Measurements from ENCODE around the gene MAGEC3. TPM values are rescaled to one million over a fixed set of nuclear protein-coding genes. Genes with fewer than 3 reads are reported as not detected.

The MAGEC3 gene, protein sequence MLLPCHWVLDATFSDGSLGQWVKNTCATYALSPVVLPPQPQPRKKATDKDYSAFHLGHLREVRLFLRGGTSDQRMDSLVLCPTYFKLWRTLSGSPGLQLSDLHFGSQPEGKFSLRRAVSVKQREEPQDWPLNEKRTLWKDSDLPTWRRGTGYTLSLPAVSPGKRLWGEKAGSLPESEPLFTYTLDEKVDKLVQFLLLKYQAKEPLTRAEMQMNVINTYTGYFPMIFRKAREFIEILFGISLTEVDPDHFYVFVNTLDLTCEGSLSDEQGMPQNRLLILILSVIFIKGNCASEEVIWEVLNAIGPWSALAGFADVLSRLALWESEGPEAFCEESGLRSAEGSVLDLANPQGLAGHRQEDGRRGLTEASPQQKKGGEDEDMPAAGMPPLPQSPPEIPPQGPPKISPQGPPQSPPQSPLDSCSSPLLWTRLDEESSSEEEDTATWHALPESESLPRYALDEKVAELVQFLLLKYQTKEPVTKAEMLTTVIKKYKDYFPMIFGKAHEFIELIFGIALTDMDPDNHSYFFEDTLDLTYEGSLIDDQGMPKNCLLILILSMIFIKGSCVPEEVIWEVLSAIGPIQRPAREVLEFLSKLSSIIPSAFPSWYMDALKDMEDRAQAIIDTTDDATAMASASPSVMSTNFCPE
- polyA plus RNA-seq, result not detected
- long read RNA-seq, donor 1, result 0 reads
- long read RNA-seq, donor 2, result 0 reads
- long read RNA-seq, donor 3, result 0 reads
- long read RNA-seq, donor 4, result 0 reads
- long read RNA-seq, donor 5, result 0 reads
- long read RNA-seq, donor 6, result 0 reads
- long read RNA-seq, donor 7, result 0 reads
- long read RNA-seq, donor 8, result 0 reads
- long read RNA-seq, donor 9, result 0 reads
- long read RNA-seq, donor 10, result 0 reads

DNA sequence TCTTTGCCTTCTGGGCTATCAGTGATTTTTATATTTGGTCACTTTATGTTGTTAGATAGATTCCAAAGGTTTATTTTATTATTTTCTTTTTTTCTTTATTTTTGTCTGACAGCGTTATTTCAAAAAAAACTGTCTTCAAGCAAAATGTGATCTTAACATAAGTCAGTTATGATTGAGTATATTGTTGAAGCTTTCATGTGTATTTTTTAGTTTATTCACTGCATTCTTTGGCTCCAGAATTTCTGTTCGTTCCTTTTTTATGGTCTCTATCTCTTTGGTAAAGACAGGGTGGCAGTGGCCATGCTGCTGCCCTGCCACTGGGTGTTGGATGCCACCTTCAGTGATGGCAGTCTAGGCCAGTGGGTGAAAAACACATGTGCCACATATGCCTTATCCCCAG is at the start of gene MAGEC3:
MAGEC3 (plus strand) TSS at position 301 of the 400 bp plus-strand sequence; CDS start at position 301, 0 bp downstream.
- Histone ChIP-seq H3K27me3 (ENCODE audit: control insufficient read depth in 3 of 3, insufficient read depth in 3 of 3, low read length in 3 of 3) (no peaks in the 10 kb centered on the region), H3K36me3 (ENCODE audit: control insufficient read depth in 3 of 3, insufficient read depth in 2 of 3, low read depth in 1 of 3, low read length in 3 of 3) (no peaks in the 10 kb centered on the region), H3K9me3 (ENCODE audit: control insufficient read depth in 2 of 2, insufficient read depth in 1 of 2, low read depth in 1 of 2, low read length in 1 of 2) (peaks cover 0 to 11% of the 10 kb centered on the region in 2 donors), H3K4me3 (ENCODE audit: low read depth in 1 of 3, low read length in 3 of 3) (no peak within 1 kb of the TSS), H3K4me1 (ENCODE audit: control insufficient read depth in 3 of 3, insufficient read depth in 2 of 3, low read depth in 1 of 3, low read length in 2 of 3) (no peaks in the 10 kb centered on the region), H3K27ac (ENCODE audit: low read depth in 1 of 3, low read length in 2 of 3) (no peak within 1 kb of the TSS)
- FAIRE-seq (no peak), DNase-seq (no peak)
- WGBS, 3 donors, result 78 to 88% (median 82%) methylated on average over 2 of the region's 2 CpGs

DNA sequence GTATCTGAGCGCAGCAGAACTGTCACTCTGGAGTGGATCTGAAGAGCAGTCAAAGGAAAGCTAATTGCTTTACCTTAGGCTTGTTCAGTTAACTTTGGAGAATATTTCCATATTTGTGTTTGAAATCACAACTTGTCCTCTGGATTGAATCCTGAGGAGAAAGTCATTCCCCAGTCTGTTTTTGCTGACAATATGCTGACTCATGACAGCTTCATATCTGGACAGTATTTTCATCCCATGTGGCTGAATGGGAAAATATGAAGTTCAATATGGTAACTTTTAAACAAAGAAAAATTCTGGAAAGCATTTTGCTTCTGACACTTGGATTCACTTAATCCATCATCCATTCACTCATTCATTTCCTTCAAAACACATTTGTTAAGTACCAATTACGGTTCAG is 46.3 kb upstream of the MAGEC3 start:
- no peaks in the 10 kb centered on the region for H3K4me1 ChIP-seq (ENCODE audit: control insufficient read depth in 3 of 3, insufficient read depth in 2 of 3, low read depth in 1 of 3, low read length in 2 of 3)
- H3K4me3 ChIP-seq (ENCODE audit: low read depth in 1 of 3, low read length in 3 of 3), result no peak overlapping the region
- H3K9me3 ChIP-seq (ENCODE audit: control insufficient read depth in 2 of 2, insufficient read depth in 1 of 2, low read depth in 1 of 2, low read length in 1 of 2), result peaks cover 0 to 2% of the 10 kb centered on the region in 2 donors
- no peak for FAIRE-seq
- no peak overlapping the region for H3K27ac ChIP-seq (ENCODE audit: low read depth in 1 of 3, low read length in 2 of 3)
- 82 to 89% (median 88%) methylated on average over 2 of the region's 2 CpGs for WGBS, 3 donors
- no peaks in the 10 kb centered on the region for H3K27me3 ChIP-seq (ENCODE audit: control insufficient read depth in 3 of 3, insufficient read depth in 3 of 3, low read length in 3 of 3)
- DNase-seq, result no peak
- no peaks in the 10 kb centered on the region for H3K36me3 ChIP-seq (ENCODE audit: control insufficient read depth in 3 of 3, insufficient read depth in 2 of 3, low read depth in 1 of 3, low read length in 3 of 3)

- DNase-seq, result no peak
- 32 to 69% (median 43%) methylated on average over 1 of the region's 1 CpG for WGBS, 3 donors
- H3K4me3 ChIP-seq (ENCODE audit: low read depth in 1 of 3, low read length in 3 of 3), result no peak overlapping the region
- H3K9me3 ChIP-seq (ENCODE audit: control insufficient read depth in 2 of 2, insufficient read depth in 1 of 2, low read depth in 1 of 2, low read length in 1 of 2), result no peaks in the 10 kb centered on the region
- no peaks in the 10 kb centered on the region for H3K4me1 ChIP-seq (ENCODE audit: control insufficient read depth in 3 of 3, insufficient read depth in 2 of 3, low read depth in 1 of 3, low read length in 2 of 3)
- no peak overlapping the region for H3K27ac ChIP-seq (ENCODE audit: low read depth in 1 of 3, low read length in 2 of 3)
- H3K27me3 ChIP-seq (ENCODE audit: control insufficient read depth in 3 of 3, insufficient read depth in 3 of 3, low read length in 3 of 3), result no peaks in the 10 kb centered on the region
- FAIRE-seq, result no peak
- no peaks in the 10 kb centered on the region for H3K36me3 ChIP-seq (ENCODE audit: control insufficient read depth in 3 of 3, insufficient read depth in 2 of 3, low read depth in 1 of 3, low read length in 3 of 3)
Measured at GRCh38 chrX:141811438-141811837, 26.7 kb upstream of the MAGEC3 start.

GRCh38 chrX:141814213-141814857 is 23.8 kb upstream of the MAGEC3 start:
- no peaks in the 10 kb centered on the region for H3K9me3 ChIP-seq (ENCODE audit: control insufficient read depth in 2 of 2, insufficient read depth in 1 of 2, low read depth in 1 of 2, low read length in 1 of 2)
- 25 to 50% (median 40%) methylated on average over 2 of the region's 2 CpGs for WGBS, 3 donors
- DNase-seq (peak in 1 of 2 donors; percentile 1), FAIRE-seq (no peak)
- no peaks in the 10 kb centered on the region for H3K4me1 ChIP-seq (ENCODE audit: control insufficient read depth in 3 of 3, insufficient read depth in 2 of 3, low read depth in 1 of 3, low read length in 2 of 3)
- H3K27ac ChIP-seq (ENCODE audit: low read depth in 1 of 3, low read length in 2 of 3), result no peak overlapping the region
- no peaks in the 10 kb centered on the region for H3K36me3 ChIP-seq (ENCODE audit: control insufficient read depth in 3 of 3, insufficient read depth in 2 of 3, low read depth in 1 of 3, low read length in 3 of 3)
- H3K27me3 ChIP-seq (ENCODE audit: control insufficient read depth in 3 of 3, insufficient read depth in 3 of 3, low read length in 3 of 3), result no peaks in the 10 kb centered on the region
- H3K4me3 ChIP-seq (ENCODE audit: low read depth in 1 of 3, low read length in 3 of 3), result no peak overlapping the region

- Histone ChIP-seq H3K9me3 (ENCODE audit: control insufficient read depth in 2 of 2, insufficient read depth in 1 of 2, low read depth in 1 of 2, low read length in 1 of 2) (no peaks in the 10 kb centered on the region), H3K36me3 (ENCODE audit: control insufficient read depth in 3 of 3, insufficient read depth in 2 of 3, low read depth in 1 of 3, low read length in 3 of 3) (no peaks in the 10 kb centered on the region), H3K27me3 (ENCODE audit: control insufficient read depth in 3 of 3, insufficient read depth in 3 of 3, low read length in 3 of 3) (no peaks in the 10 kb centered on the region), H3K4me3 (ENCODE audit: low read depth in 1 of 3, low read length in 3 of 3) (no peak overlapping the region), H3K27ac (ENCODE audit: low read depth in 1 of 3, low read length in 2 of 3) (no peak overlapping the region), H3K4me1 (ENCODE audit: control insufficient read depth in 3 of 3, insufficient read depth in 2 of 3, low read depth in 1 of 3, low read length in 2 of 3) (no peaks in the 10 kb centered on the region)
- no peak for FAIRE-seq
- DNase-seq, result no peak
- 68 to 90% (median 79%) methylated on average over 6 of the region's 6 CpGs for WGBS, 3 donors
Measured at GRCh38 chrX:141815904-141816303, 22.2 kb upstream of the MAGEC3 start.

DNA sequence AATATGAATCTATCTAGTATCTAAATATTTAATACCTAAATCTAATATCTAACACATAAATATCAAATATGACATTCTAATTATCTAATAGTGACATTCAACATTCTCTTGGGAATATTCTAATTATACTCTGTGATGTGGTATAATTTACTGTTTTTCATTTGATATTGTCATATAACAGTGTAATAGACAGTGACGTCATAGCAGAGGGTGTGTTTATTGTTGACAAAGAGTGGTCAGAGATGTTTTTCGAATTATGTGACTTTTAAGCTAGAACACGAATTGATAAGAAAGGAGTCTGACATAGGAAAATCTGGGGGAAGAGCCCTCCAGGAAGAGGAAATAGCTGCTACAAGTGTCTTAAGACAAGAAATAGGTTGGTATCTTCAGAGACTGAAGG is 5.9 kb upstream of the MAGEC3 start:
- peaks cover 0 to 3% of the 10 kb centered on the region in 2 donors for H3K9me3 ChIP-seq (ENCODE audit: control insufficient read depth in 2 of 2, insufficient read depth in 1 of 2, low read depth in 1 of 2, low read length in 1 of 2)
- H3K4me1 ChIP-seq (ENCODE audit: control insufficient read depth in 3 of 3, insufficient read depth in 2 of 3, low read depth in 1 of 3, low read length in 2 of 3), result no peaks in the 10 kb centered on the region
- H3K27ac ChIP-seq (ENCODE audit: low read depth in 1 of 3, low read length in 2 of 3), result no peak overlapping the region
- FAIRE-seq (peak; percentile 94), DNase-seq (no peak)
- 63 to 79% (median 76%) methylated on average over 3 of the region's 3 CpGs for WGBS, 3 donors
- H3K27me3 ChIP-seq (ENCODE audit: control insufficient read depth in 3 of 3, insufficient read depth in 3 of 3, low read length in 3 of 3), result no peaks in the 10 kb centered on the region
- no peak overlapping the region for H3K4me3 ChIP-seq (ENCODE audit: low read depth in 1 of 3, low read length in 3 of 3)
- H3K36me3 ChIP-seq (ENCODE audit: control insufficient read depth in 3 of 3, insufficient read depth in 2 of 3, low read depth in 1 of 3, low read length in 3 of 3), result no peaks in the 10 kb centered on the region

DNA sequence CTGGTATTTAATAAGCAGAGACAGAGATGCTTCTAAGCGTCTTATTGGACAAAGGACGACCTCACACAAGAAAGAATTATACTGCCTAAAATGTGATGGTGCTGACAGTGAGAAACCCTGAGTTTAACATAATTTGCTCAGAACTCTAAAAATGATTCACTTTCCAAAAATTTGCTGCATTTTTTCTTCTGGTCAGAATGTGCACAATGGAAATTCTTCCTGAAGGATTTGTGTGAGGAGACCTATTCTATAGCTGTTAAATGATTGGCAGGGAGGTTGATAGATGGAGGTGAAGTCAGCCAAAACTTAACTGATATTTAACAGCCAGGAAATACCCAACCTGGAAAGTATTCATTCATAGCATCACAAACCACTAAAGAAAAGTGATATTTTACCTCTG is 1.7 kb downstream of the MAGEC3 start:
- Histone ChIP-seq H3K4me1 (ENCODE audit: control insufficient read depth in 3 of 3, insufficient read depth in 2 of 3, low read depth in 1 of 3, low read length in 2 of 3) (no peaks in the 10 kb centered on the region), H3K9me3 (ENCODE audit: control insufficient read depth in 2 of 2, insufficient read depth in 1 of 2, low read depth in 1 of 2, low read length in 1 of 2) (peaks cover 0 to 11% of the 10 kb centered on the region in 2 donors), H3K27me3 (ENCODE audit: control insufficient read depth in 3 of 3, insufficient read depth in 3 of 3, low read length in 3 of 3) (no peaks in the 10 kb centered on the region), H3K4me3 (ENCODE audit: low read depth in 1 of 3, low read length in 3 of 3) (no peak overlapping the region), H3K27ac (ENCODE audit: low read depth in 1 of 3, low read length in 2 of 3) (no peak overlapping the region), H3K36me3 (ENCODE audit: control insufficient read depth in 3 of 3, insufficient read depth in 2 of 3, low read depth in 1 of 3, low read length in 3 of 3) (no peaks in the 10 kb centered on the region)
- DNase-seq, result no peak
- 61 to 88% (median 83%) methylated on average over 2 of the region's 2 CpGs for WGBS, 3 donors
- FAIRE-seq, result no peak

- no peaks in the 10 kb centered on the region for H3K27me3 ChIP-seq (ENCODE audit: control insufficient read depth in 3 of 3, insufficient read depth in 3 of 3, low read length in 3 of 3)
- no peaks in the 10 kb centered on the region for H3K36me3 ChIP-seq (ENCODE audit: control insufficient read depth in 3 of 3, insufficient read depth in 2 of 3, low read depth in 1 of 3, low read length in 3 of 3)
- 42 to 60% (median 53%) methylated on average over 3 of the region's 3 CpGs for WGBS, 3 donors
- H3K4me3 ChIP-seq (ENCODE audit: low read depth in 1 of 3, low read length in 3 of 3), result no peak overlapping the region
- FAIRE-seq, result no peak
- H3K9me3 ChIP-seq (ENCODE audit: control insufficient read depth in 2 of 2, insufficient read depth in 1 of 2, low read depth in 1 of 2, low read length in 1 of 2), result no peaks in the 10 kb centered on the region
- DNase-seq, result no peak
- no peaks in the 10 kb centered on the region for H3K4me1 ChIP-seq (ENCODE audit: control insufficient read depth in 3 of 3, insufficient read depth in 2 of 3, low read depth in 1 of 3, low read length in 2 of 3)
- H3K27ac ChIP-seq (ENCODE audit: low read depth in 1 of 3, low read length in 2 of 3), result no peak overlapping the region
Measured at GRCh38 chrX:141857479-141857878, 19.4 kb downstream of the MAGEC3 start.

All from small intestine (tissue), 16 donors.